HepG2 (cell line): Measurements from ENCODE around the gene CCDC136. TPM values are rescaled to one million over a fixed set of nuclear protein-coding genes. Genes with fewer than 3 reads are reported as not detected.

Source experiments
- ATAC-seq: fragments of 200-7000 bp; cut with Tn5 transposase; 3 replicates; pipeline ENCODE4 v1.9.1; 2020; ENCODE audit warnings: mild to moderate bottlenecking, moderate library complexity
- BruUV-seq: library from RNA; stranded (reverse); fragments of 400-500 nt; replicated peaks from 2 replicates; lab custom pipeline; 2021; lab: Mats Ljungman, UMichigan
- CTCF ChIA-PET: fragments of 300-600 bp; formaldehyde crosslinking; extraction: SDS; loops from one replicate; lab custom pipeline; 2021; ENCODE audit warnings: low total read pairs, inconsistent platforms, low intra/inter-chr PET ratio; lab: Yijun Ruan, JAX
- POLR2A ChIA-PET: fragments of 350-600 bp; sonication (Branson Sonifier 250); formaldehyde crosslinking; loops from one replicate; lab custom pipeline; 2020; ENCODE audit warnings: antibody characterized with exemption, inconsistent platforms; lab: Yijun Ruan, JAX
- DNase-seq: peaks from one replicate; pipeline ENCODE4 v3.0.0-alpha.2; 2015; ENCODE audit warnings: low spot score
- FAIRE-seq: peaks from 3 replicates; lab custom pipeline; 2011; peaks lifted over from hg19 to GRCh38; lab: Jason Lieb, UNC
- H2AFZ ChIP-seq: one replicate; pipeline ENCODE4 v1.6.1; 2011; ENCODE audit warnings: low read length, inconsistent platforms
- H3K27ac ChIP-seq: fragments of 300-600 bp; 3 replicates; pipeline ENCODE4 v1.8.0; 2011; ENCODE audit warnings: mixed run types, mild to moderate bottlenecking, mixed read lengths, low read length, inconsistent platforms; ENCODE audit not compliant: insufficient read depth; ENCODE audit errors: extremely low read length
- H3K27me3 ChIP-seq, 2 experiments: fragments of 200-600 bp in 1 of 2; 2 replicates in 1 of 2; 3 replicates in 1 of 2; pipeline versions ENCODE4 v1.6.0 to v1.8.0; 2011; ENCODE audit warnings: low read length in 2 of 2, mild to moderate bottlenecking in 2 of 2, moderate library complexity in 2 of 2, inconsistent platforms in 1 of 2; ENCODE audit not compliant: insufficient read depth in 2 of 2, control insufficient read depth in 1 of 2
- H3K36me3 ChIP-seq, 2 experiments: fragments of 200-600 bp in 1 of 2; replicated peaks in 1 of 2; 2 replicates in 1 of 2; 3 replicates in 1 of 2; pipeline versions ENCODE4 v1.5.1 to v1.8.0; 2011; ENCODE audit warnings: low read length in 2 of 2, inconsistent platforms in 1 of 2; ENCODE audit not compliant: insufficient read depth in 2 of 2, control insufficient read depth in 1 of 2
- H3K4me1 ChIP-seq: 2 replicates; pipeline ENCODE4 v1.5.1; 2012; ENCODE audit warnings: low read length, inconsistent platforms; ENCODE audit not compliant: insufficient read depth
- H3K4me2 ChIP-seq: 2 replicates; pipeline ENCODE4 v1.6.0; 2011; ENCODE audit warnings: low read depth, low read length, inconsistent platforms
- H3K4me3 ChIP-seq, 3 experiments: fragments of 200-600 bp in 1 of 3; sonication (generic), shearing (Covaris generic) in 1 of 3; replicated peaks in 1 of 3; 2 replicates each; pipeline ENCODE4 v1.5.1; 2011 to 2016; ENCODE audit warnings: low read length in 3 of 3, inconsistent platforms in 2 of 3, low read depth in 2 of 3, mild to moderate bottlenecking in 2 of 3, control low read depth in 1 of 3, mixed read lengths in 1 of 3; ENCODE audit not compliant: insufficient read depth in 1 of 3
- H3K79me2 ChIP-seq: one replicate; pipeline ENCODE4 v1.6.1; 2011; ENCODE audit warnings: low read length, inconsistent platforms; ENCODE audit not compliant: insufficient read depth
- H3K9ac ChIP-seq: 2 replicates; pipeline ENCODE4 v1.6.0; 2011; ENCODE audit warnings: mild to moderate bottlenecking, low read depth, low read length, inconsistent platforms; ENCODE audit not compliant: insufficient read depth
- H3K9me3 ChIP-seq: 2 replicates; pipeline ENCODE4 v1.5.1; 2012; ENCODE audit warnings: mild to moderate bottlenecking, low read length
- H4K20me1 ChIP-seq: 2 replicates; pipeline ENCODE4 v1.6.0; 2011; ENCODE audit warnings: inconsistent platforms, mild to moderate bottlenecking, low read length, moderate library complexity; ENCODE audit not compliant: insufficient read depth
- NFIB ChIP-seq: sonication (generic); formaldehyde crosslinking; IDR thresholded peaks from 2 replicates; pipeline ENCODE4 v1.9.0; 2021; ENCODE audit warnings: missing genetic modification reagents, mild to moderate bottlenecking, borderline replicate concordance
- SSRP1 ChIP-seq: IDR thresholded peaks from 2 replicates; pipeline ENCODE4 v1.6.1; 2016; ENCODE audit warnings: control low read depth
- ZNF577 ChIP-seq: sonication (generic); formaldehyde crosslinking; IDR thresholded peaks from 2 replicates; pipeline ENCODE4 v1.4.0; 2020; ENCODE audit warnings: mild to moderate bottlenecking, low read depth, missing genetic modification reagents, borderline replicate concordance
- WGBS: methylation state at CpG from one replicate; pipeline ENCODE4 v1.1.6; 2017; ENCODE audit warnings: low lambda C conversion rate; 5-methylcytosine and 5-hydroxymethylcytosine counted together
- in situ Hi-C: cut with HindIII; loops from 2 replicates; pipeline ENCODE4 v1.10.0; 2017; ENCODE audit warnings: low pct_unique_long_range_greater_than_20kb; ENCODE audit not compliant: extremely low pct_ligation_motif_present
- intact Hi-C: fragments of 100-400 bp; cut with micrococcal nuclease; formaldehyde crosslinking; loops from one replicate; pipeline ENCODE4 v1.10.0; 2022; ENCODE audit not compliant: unreplicated experiment
- polyA plus RNA-seq, 8 experiments: library from polyadenylated mRNA; depleted of rRNA in 3 of 8; stranded (reverse) in 7 of 8; unstranded in 1 of 8; fragments of >200 nt; fragmentation: Illumina TruSeq in 4 of 8; extraction: Trizol in 4 of 8; gene quantifications; 2 replicates each; pipeline versions ENCODE4 v1.2.1 to v1.2.3, GENCODE V29; 2011 to 2016; ENCODE audit warnings: low read depth in 4 of 8, missing spikeins in 1 of 8, mixed read lengths in 1 of 8; ENCODE audit not compliant: insufficient read depth in 1 of 8
- total RNA-seq, 5 experiments: library from RNA; depleted of rRNA; stranded (reverse); fragments of >200 nt; fragmentation: Illumina TruSeq; extraction: Trizol; gene quantifications; 2 replicates each; pipeline ENCODE4 v1.2.3, GENCODE V29; 2016; ENCODE audit warnings: low read depth in 1 of 5
- TF ChIP-seq, protein P1 (sequence below): sonication (generic); formaldehyde crosslinking; IDR thresholded peaks from 2 replicates; pipeline ENCODE4 v1.8.0; 2022; ENCODE audit warnings: missing genetic modification reagents, low read depth, mild to moderate bottlenecking, borderline replicate concordance
- TF ChIP-seq, protein P2 (sequence below): sonication (generic); formaldehyde crosslinking; IDR thresholded peaks from 2 replicates; pipeline ENCODE4 v1.4.0; 2020; ENCODE audit warnings: missing genetic modification reagents, borderline replicate concordance

CCDC136 gene
- total and polyA plus RNA-seq, 2 of the 13 experiments (the other 11 are each of a cell fraction or from before 2014, with no cell fraction given), result 0.04 to 0.38 TPM

DNA sequence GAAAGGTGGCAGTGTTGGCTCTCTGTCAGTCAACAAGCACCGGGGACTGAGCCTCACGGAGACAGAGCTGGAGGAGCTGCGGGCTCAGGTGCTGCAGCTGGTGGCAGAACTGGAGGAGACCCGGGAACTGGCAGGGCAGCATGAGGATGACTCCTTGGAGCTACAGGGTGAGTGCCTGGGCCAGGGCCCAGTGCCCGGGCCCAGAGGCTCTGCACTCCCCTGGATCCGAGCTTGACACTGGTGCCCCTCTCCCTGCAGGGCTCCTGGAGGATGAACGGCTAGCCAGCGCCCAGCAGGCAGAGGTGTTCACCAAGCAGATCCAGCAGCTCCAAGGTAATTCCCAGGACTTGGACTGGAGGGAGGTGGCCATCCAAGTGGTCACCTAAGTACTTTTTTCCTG is 2.7 kb downstream of the CCDC136 start (continued):
- TF ChIP-seq, protein P1, sequence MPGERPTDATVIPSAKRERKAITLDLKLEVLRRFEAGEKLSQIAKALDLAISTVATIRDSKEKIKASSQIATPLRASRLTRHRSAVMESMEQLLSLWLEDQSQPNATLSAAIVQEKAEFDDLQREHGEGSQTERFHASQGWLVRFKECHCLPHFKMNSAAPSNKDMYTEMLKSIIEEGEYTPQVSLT, result no peak
- no peak for TF ChIP-seq ZNF577 (CRISPR knock-in tag)
- TF ChIP-seq, all 625 proteins: peak for 0

DNA sequence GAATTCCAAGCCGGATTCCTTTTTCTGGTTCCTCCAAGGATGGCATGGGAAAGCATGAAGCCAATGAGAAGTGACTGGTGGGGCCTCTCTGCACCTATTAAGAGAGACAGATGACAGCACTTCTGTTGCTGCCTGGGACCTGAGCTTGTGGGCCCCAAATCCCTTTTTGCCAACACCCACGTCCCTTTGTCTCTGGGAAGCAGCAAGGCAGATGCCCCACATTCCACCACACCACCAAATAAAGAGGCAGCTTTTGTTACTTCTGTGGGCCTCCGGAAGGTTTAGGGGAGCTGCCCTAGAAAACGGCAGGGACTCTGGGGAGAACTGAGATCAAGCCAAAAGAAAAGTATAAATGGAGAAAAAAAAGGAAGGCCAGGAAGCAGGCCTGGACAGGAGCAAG is 3.4 kb downstream of the CCDC136 start:
- Histone ChIP-seq H3K4me3 (no peak overlapping the region), H3K79me2 (no peaks in the 10 kb centered on the region), H3K9me3 (no peaks in the 10 kb centered on the region), H3K27me3 (peaks cover 7 to 30% of the 10 kb centered on the region in 2 experiments; a peak in 4 of 5 replicates), H3K27ac (no peak overlapping the region), H3K36me3 (no peaks in the 10 kb centered on the region), H2AFZ (no peak overlapping the region), H4K20me1 (no peaks in the 10 kb centered on the region), H3K9ac (no peak overlapping the region), H3K4me1 (peaks cover 6% of the 10 kb centered on the region), H3K4me2 (no peak overlapping the region)
- in situ Hi-C loops (no loop called here), intact Hi-C loops (loop anchor here (2.0 kb wide), 1 partner anchor 84 kb away; no protein-coding TSS in a partner anchor)
- WGBS, result 27% methylated on average over 4 of the region's 4 CpGs
- TF ChIP-seq, protein P2, sequence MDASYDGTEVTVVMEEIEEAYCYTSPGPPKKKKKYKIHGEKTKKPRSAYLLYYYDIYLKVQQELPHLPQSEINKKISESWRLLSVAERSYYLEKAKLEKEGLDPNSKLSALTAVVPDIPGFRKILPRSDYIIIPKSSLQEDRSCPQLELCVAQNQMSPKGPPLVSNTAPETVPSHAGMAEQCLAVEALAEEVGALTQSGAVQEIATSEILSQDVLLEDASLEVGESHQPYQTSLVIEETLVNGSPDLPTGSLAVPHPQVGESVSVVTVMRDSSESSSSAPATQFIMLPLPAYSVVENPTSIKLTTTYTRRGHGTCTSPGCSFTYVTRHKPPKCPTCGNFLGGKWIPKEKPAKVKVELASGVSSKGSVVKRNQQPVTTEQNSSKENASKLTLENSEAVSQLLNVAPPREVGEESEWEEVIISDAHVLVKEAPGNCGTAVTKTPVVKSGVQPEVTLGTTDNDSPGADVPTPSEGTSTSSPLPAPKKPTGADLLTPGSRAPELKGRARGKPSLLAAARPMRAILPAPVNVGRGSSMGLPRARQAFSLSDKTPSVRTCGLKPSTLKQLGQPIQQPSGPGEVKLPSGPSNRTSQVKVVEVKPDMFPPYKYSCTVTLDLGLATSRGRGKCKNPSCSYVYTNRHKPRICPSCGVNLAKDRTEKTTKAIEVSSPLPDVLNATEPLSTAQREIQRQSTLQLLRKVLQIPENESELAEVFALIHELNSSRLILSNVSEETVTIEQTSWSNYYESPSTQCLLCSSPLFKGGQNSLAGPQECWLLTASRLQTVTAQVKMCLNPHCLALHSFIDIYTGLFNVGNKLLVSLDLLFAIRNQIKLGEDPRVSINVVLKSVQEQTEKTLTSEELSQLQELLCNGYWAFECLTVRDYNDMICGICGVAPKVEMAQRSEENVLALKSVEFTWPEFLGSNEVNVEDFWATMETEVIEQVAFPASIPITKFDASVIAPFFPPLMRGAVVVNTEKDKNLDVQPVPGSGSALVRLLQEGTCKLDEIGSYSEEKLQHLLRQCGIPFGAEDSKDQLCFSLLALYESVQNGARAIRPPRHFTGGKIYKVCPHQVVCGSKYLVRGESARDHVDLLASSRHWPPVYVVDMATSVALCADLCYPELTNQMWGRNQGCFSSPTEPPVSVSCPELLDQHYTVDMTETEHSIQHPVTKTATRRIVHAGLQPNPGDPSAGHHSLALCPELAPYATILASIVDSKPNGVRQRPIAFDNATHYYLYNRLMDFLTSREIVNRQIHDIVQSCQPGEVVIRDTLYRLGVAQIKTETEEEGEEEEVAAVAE (CRISPR knock-in tag), result no peak
- TF ChIP-seq NFIB (CRISPR knock-in tag) (no peak), SSRP1 (CRISPR knock-in tag) (no peak)
- ATAC-seq (no peak), DNase-seq (no peak), FAIRE-seq (no peak)
- ChIA-PET CTCF (no interaction called here), POLR2A (no interaction called here)
- BruUV-seq, result no TSS peak
